Renal cortical epithelial cell (primary cell): ENCODE measurements around the gene RYR1. TPM values are rescaled to one million over a fixed set of nuclear protein-coding genes. Genes with fewer than 3 reads are reported as not detected.
"Not testable (repeated sequence)": the region's sequence is repeated elsewhere in the genome, so short reads cannot be mapped to it uniquely, and the experiment has no call there.

Experiments
- DNase-seq: peaks from one replicate; pipeline ENCODE4 v3.0.0-alpha.2; 2011; ENCODE audit warnings: low read depth
- total RNA-seq: library from RNA; depleted of rRNA; stranded (reverse); fragments of >200 nt; gene quantifications from 2 replicates; pipeline ENCODE4 v1.2.3, GENCODE V29; 2014

Gene RYR1
- total RNA-seq, 1 donor from 2014 or later: 0.10 TPM

- no peak for DNase-seq
Observed at GRCh38 chr19:38400361-38400760, 33.1 kb upstream of the RYR1 start.

GRCh38 chr19:38401148-38401547 is 32.3 kb upstream of the RYR1 start:
- DNase-seq: peak; percentile 57

- no peak for DNase-seq
Observed at GRCh38 chr19:38402623-38402966, 30.9 kb upstream of the RYR1 start.

GRCh38 chr19:38402967-38403674 is 30.4 kb upstream of the RYR1 start, which contains the start of gene FAM98C:
TSS of gene FAM98C (plus strand) at chr19:38403093. CDS start at chr19:38403154, 61 bp downstream.
- peak; percentile 84 for DNase-seq

- DNase-seq: no peak
Observed at GRCh38 chr19:38404858-38405257, 28.6 kb upstream of the RYR1 start.

DNA sequence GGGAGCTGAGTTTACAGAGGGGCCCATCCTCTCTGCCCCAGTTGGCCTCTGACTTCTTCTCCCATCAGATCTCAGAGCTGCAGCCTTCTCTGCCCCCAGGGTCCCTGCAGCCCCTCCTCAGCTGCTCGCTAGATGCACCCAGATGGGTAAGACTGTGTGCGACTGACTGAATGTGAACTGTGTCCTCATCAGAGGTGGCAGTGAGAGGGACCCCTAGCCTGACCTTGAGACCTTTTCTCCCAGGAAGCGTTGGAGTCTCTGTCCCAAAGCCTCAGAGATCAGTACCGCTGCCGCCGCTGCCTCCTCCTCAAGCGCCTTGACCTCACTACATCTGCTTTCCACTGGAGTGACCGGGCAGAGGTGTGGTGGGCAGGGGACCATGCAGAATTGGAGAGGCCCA is 28.2 kb upstream of the RYR1 start:
- no peak for DNase-seq

- no peak for DNase-seq
Observed at GRCh38 chr19:38409631-38410133, 23.8 kb upstream of the RYR1 start.

DNA sequence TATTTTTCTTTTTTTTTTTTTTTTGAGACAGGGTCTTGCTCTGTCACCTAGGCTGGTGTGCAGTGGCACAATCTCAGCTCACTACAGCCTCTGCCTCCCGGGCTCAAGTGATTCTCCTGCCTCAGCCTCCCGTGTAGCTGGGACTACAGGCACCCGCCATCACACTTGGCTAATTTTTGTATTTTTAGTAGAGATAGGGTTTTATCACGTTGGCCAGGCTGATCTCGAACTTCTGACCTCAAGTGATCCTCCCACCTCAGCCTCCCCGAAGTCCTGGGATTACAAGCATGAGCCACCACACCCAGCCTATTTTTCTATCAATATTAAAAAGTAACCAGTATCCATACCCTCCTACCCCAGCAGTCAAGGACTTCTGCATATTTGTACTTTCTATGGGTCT is 23.1 kb upstream of the RYR1 start:
- DNase-seq: not testable (repeated sequence)

GRCh38 chr19:38411041-38411712 is 22.3 kb upstream of the RYR1 start:
- no peak for DNase-seq

GRCh38 chr19:38411898-38412297 is 21.6 kb upstream of the RYR1 start:
- DNase-seq: not testable (repeated sequence)

- DNase-seq: no peak
Observed at GRCh38 chr19:38412491-38412890, 21.0 kb upstream of the RYR1 start.

GRCh38 chr19:38412961-38413360 is 20.5 kb upstream of the RYR1 start:
- DNase-seq: no peak

GRCh38 chr19:38413416-38413815 is 20.1 kb upstream of the RYR1 start:
- no peak for DNase-seq

GRCh38 chr19:38417146-38417543 is 16.3 kb upstream of the RYR1 start:
- no peak for DNase-seq

DNA sequence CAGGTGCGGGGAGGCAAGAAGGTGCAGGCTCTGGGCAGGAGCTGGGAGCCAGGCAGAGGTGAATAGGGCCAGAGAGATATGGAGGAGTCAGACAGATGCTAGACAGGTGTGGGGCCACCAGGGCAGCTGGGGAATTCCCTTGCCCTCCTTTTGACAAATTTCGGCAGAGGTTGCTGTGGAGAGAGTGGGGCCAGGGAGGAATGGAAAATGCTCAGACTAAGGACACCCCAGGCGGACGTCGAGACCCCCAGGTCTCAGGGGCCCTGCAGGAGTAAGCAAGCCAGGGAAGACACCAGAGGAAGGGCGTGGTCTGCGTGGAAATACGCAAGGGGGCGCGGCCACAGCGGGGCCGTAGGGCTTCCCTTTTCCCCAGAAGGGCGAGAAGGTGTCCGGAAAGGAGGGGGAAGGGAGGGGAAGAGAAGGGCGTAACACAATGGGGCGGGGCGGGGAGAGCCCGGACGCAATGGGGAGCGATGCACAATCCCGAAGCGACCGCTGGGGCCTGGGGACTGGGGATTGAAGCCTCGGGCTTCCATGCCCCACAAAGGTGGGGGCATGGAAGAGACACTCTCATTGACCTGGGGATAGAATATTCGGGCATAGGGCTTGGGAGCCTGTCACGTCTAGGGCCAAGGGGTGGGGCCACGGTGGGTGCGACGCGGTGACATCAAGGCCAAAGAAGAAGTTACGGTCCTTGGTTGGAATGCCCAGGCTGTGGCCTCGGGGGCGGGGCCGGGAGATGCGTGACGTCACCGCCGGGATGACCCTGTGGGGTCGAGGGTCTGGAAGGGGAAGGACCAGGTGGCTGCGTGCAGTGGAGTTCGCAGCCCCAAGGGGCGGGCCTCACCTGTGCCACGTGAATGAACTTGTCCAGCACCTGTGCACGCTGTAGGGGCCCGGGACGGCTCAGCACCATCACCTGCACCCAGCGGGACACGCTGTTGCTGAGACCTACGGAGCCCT is 15.7 kb upstream of the RYR1 start:
- DNase-seq: no peak

DNA sequence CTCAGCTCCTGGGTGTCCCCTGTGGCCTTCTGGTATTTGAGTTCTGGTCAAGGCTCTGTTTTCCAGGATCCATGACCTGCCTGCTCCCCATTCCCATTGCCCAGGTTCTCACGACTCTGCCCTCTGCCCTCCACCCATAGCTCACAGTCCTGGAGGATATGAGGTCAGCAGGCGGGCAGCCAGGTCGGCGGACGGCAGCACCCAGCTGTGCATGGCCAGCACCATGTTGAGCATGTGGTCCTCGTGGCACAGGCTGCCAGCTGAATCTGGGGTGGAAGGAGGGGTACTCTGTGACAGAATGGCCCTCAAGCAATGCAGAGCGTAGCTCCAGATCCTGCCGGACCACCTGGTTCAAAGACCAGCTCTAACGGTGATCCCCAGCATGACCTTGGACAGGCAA is 12.6 kb upstream of the RYR1 start:
- no peak for DNase-seq

GRCh38 chr19:38421856-38422255 is 11.6 kb upstream of the RYR1 start:
- no peak for DNase-seq

GRCh38 chr19:38422438-38422837 is 11.1 kb upstream of the RYR1 start:
- no peak for DNase-seq

DNA sequence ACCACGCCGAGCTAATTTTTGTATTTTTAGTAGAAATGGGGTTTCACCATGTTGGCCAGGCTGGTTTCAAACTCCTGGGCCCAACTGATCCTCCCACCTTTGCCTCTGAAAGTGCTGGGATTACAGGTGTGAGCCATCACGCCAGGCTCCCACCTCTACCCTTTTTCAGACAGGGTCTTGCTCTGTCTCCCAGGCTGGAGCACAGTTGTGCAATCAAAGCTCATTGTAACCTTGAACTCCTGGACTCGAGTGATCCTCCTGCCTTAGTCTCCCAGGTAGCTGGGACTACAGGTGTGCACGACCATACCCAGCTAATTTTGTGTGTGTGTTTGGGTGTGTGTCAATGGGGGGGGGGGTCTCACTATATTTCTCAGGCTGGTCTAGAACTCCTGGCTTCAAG is 9.2 kb upstream of the RYR1 start:
- DNase-seq: no peak

DNA sequence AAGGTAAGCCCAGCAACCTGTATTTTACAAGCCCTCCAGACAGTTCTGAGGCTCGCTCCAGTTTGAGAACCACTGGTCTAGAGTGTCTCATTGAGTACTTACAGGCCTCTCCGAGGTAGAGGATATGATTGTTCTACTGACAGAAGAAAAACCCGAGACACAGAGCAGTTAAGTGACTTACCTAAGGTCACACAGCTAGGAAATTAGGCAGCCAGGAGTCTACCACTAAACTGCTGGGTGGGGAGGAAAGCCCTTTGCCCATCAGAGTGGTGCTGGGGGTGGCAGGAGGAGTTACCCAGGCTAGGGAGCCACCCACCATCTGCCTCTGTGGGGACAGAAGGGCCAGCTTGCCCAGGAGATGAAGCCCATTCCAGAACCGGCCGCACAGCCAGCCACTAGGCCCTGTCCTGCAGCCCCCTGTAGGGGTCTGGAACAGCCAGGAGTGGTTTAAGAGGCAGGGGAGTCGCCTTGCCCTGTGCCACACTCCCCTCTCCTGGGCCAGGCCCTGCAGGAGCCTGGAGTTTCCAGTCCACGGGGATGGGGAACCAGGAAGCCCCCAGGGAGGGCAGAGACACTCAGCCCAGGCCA is 8.2 kb upstream of the RYR1 start:
- no peak for DNase-seq

DNA sequence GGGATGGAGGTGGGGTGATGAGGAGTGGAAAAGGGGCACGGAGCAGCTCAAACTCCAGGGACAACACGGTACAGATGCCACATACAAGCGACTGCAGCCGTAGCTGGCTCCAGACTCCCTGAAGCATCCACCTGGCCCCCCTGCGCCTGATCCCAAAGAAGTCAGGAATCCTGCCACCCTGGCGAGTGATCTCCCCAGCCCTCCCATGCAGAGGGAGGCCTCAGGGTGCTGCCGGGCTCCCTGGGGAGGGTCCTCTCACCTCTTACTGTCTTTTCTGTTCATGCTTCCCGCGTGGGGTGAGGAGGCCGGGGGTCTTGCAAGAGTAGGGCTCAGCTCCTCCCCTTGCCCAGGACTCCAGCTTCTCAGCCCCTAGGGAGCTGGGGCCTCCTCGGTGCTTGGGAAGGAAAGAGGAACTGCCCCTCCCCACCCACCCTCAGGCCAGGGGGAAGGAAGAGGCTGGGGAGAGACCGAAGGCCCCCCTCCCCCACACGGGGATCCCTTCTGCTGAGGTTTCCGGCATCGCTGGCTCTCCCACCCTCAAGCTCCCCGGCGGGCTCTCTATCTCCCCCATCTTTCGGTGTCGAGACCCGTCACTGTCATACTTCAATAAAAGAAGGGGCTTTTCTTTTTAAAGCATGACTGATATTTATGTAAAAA is 7.6 kb upstream of the RYR1 start, which contains the start of gene RASGRP4:
TSS of gene RASGRP4 (minus strand) at position 410 of the 657 bp plus-strand sequence. CDS start at position 282, 128 bp downstream.
- no peak for DNase-seq
